Left renal cortex interstitium (tissue), 4 donors: ENCODE results near the gene PIEZO1. TPM values are rescaled to one million over a fixed set of nuclear protein-coding genes. Genes with fewer than 3 reads are reported as not detected.

Experiments used
- DNase-seq, 4 donors: peaks; one replicate each; pipeline ENCODE4 v3.0.0-alpha.2; 2013; ENCODE audit warnings: low read depth in 4 of 4, low spot score in 2 of 4, missing footprints in 1 of 4
- polyA plus RNA-seq, 4 donors: library from polyadenylated mRNA; unstranded; fragments of 120-200 nt; gene quantifications; one replicate each; pipeline ENCODE4 v1.2.1, GENCODE V29; 2013; ENCODE audit not compliant: insufficient read length in 4 of 4

The PIEZO1 gene
- polyA plus RNA-seq, 4 donors: 23.9 to 55.2 (median 44.8) TPM

DNA sequence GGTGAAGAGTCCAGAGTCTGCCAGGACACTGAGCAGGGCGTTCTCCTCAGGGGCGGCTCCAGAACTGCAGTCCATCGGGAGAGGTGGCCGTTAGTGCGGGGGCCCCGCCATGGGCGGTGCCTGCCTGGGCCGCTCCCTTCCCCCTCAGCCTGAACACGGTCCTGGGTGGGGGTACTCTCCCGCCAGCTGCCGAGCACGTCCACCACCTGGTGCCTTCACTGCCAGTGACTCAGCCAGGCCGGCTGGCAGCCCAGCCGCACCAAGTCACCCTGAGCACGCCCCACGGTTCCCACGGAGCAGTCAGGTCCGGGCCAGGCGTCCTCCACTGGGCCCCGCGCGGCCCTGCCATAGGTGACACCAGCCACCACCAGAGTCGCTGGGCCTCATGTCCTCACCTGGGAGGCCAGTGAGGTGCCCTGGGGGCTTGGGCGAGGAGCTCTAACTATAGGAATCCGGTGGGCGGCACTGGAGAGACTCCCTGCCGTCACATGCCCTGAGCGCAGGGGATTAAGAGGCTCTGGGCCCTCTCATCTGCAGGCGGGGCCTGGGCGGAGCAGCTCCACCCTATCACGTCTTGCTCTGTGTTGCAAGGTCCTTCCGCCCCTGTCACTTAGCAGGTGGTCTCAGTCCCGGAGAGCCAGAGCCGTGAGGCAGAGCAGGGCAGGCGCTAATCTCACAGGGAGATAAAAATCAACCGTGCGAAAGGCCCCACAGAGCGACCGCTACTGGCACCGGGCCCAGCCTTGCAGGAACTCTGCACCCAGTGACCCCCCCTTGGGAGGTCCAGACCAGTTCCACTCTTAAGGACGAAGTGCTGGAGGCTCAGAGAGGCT lies 14.3 kb downstream of the PIEZO1 start:
- peak in 2 of 4 donors; percentile 47 to 77 for DNase-seq

DNA sequence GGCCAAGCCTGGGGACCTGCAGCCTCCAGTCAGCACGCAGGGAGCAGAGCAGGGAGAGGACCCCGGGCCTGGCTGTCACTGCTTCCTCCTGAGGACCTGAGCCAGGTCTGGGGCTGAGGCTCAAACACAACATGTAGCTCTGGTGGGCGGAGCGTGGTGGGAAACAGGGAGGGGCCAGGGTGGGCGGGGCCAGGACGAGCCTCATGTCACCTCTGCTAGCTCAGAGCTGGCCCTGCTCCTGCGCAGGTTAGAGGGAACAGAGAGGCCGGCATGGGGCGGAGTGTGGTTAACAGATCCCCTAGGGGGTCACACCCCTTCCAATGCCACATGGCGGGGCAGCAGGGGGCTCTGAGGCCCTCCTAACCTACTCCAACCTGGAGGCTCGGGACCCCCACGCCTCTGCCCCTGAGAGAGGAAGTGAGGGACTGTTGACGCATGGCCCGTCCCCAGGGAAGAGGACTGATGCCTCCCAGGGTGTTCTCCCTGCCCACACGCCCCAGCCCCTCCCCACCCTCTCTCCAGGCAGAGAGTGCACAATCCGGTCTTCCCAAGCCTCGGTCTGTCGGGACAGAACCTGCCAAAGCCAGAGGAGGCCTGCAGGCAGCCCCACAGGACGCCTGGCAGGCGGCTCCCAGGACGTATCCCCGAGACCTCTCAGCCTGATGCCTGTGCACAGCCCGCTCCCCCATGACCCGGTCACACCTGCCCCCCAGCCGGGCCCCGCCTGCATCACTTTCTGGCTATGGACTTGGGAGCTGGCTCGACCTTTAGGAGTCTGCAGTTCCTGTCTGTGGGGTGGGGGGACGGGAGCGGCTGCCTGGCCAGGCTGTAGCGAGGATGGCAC lies 15.2 kb downstream of the PIEZO1 start:
- DNase-seq: no peak

GRCh38 chr16:88768071-88768783 lies 16.8 kb downstream of the PIEZO1 start:
- no peak for DNase-seq

DNA sequence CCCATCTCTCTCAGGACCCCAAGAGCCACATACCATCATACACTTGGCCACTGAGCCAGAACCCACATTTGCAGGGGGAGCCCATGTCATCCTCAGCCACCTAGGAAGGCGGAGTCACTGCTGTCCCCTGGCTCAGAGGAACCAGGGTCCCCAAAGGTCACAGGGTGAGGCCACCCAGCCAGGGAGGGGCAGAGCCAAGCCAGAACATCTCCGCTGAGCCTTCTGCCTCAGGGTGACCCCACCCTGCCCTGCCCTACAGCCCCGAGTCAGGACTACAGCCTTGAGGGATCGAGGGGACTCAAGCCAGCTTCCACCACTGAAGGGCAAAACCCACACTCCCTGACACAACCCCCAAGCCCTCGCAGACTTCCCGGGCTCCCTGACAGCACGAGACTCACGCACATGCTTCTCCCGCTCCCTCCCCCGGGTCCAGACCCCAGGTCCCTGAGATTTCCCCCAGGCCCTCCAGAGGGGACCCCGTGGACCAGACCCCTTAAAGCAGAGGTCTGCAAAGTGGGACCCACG lies 17.4 kb downstream of the PIEZO1 start:
- no peak for DNase-seq

DNA sequence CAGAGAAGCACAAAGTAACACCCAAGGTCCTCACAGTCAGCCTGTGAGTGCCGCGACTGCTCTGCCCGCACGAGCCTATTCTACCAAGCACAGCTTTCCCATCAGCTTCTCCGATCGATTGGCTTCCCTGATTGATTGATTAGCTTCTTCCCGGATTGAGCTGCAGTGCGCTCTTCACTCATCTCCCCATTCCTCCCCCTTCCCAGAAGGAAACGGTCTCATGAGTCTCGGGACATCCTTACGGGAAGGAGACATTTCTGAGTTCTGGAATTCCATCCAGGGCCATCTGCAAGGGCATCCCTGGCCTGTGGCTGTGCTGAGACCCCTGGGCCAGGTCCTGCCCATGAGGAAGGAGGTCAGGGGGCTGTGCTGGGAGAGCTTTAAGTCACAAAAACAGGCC lies 18.0 kb downstream of the PIEZO1 start:
- DNase-seq: no peak

DNA sequence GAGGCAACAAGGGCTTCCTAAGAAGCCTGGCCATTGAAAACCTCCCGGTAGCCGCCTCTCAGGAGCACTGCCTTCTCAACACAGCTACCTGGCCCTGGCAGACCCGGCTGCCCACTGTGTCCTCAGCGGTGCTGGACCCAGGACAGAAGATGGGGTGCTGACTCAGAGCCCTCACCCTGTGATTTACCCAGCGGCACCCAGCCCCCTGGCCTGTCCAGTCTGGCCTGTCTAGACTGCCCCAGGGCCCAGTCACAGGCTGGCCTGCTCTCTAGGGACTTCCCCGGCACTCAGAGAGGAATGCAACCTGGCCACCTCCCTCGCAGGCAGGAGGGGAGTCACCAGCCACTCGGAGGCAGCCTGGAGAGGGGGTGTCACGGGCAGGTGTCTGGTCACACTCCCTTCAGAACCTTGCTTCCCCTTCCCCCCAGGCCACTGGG lies 20.1 kb downstream of the PIEZO1 start:
- DNase-seq: no peak

- no peak for DNase-seq
Observed at GRCh38 chr16:88764080-88764479, 20.9 kb downstream of the PIEZO1 start.

- DNase-seq: no peak
Observed at GRCh38 chr16:88763502-88764053, 21.4 kb downstream of the PIEZO1 start.

- DNase-seq: no peak
Observed at GRCh38 chr16:88762941-88763340, 22.1 kb downstream of the PIEZO1 start.

DNA sequence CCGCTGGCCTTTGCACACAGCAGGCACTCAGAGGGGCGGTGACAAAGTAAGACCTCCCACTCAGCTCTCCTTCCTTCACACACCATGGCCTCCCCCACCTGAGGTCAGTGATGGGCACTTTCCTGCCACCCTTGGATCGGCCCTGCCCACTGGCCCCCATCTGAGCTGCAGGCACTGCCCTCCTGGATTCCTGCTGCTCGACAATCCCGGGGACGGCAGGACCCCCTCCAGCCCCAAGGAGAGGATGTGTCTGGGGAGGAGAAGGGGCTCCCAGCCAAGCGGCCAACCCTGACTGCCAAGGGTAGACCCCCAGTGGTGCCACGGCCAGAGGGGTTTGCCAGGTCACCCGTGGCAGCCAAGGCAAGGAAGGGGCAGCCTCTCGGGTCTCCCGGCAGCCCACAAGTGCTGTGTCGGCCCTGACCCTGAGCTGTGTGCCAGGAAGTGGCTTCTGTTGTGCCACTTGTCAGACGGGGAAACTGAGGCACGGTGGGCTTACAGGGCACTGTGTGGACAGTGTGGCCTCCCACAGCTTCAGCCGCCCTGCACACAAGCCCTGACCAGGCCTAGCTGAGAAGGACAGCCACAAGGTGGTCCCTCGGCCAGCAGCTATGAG lies 22.7 kb downstream of the PIEZO1 start:
- DNase-seq: no peak

- no peak for DNase-seq
Observed at GRCh38 chr16:88761830-88762229, 23.2 kb downstream of the PIEZO1 start.

GRCh38 chr16:88761143-88761534 lies 23.9 kb downstream of the PIEZO1 start:
- DNase-seq: no peak

DNA sequence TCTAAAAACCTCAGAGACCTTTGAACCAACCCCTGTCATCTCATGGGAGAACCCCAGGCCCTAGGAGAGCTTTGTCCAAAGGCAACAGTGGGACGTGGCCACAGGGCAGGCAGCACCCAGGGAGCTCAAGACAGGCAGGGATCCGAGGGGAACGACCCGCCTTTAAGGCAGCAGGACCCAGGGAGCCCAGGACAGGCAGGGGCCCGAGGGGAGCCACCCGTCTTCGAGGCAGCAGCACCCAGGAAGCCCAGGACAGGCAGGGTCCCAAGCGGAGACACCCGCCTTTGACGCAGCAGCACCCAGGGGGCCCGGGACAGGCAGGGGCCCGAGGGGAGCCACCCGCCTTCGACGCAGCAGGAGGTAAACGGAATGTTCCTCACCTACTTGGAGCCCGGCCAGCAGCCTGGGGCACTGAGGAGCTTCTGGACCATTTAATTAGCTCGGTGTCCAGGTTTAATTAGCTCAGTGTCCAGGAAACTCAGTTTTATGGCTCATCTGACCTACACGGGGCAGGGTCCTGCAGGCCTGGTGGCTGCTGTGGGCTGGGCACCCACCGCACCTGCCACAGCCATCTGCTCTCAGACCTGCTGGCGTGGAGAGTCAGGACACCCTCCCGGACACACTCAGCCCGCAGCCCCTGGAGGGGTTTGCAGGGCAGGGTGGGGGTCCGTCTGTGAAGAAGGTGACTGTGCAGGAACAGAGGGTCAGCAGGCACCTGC lies 24.4 kb downstream of the PIEZO1 start:
- DNase-seq: no peak

GRCh38 chr16:88759976-88760350 lies 25.1 kb downstream of the PIEZO1 start:
- no peak for DNase-seq

DNA sequence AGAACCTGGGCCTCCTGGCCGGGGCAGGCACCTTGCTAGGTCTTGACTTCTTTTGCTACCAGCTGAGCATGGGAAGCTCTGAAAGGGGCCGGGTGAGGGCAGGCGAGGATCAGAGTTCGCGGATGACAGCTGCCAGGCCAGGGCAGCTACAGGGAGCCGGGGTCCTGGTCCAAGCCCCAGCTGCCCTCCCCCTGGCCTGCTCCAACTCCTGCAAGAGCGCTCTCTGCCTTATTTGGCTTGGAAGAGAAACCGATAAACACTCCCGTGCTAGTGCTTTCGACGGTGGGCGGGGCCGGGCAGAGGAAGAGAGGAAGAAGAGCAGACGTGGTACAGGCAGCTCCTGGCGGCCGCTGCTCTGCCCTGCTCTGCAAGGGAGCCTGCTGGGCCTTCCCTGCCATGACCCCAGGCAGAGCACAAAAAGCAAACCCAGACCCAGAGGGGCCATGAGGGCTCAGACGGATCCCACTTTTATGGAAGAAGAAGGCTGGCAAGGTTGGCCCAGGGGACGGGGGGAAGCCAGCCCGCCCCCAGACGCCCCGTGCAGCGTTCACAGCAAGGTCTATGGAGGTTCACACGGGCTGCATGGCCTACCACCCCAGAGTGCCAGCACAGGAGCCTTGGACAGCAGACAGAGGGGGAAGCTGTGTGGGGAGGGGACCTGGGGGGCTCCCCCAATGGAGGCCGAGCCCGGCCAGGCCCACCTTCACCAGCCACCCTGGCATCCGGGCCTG lies 25.6 kb downstream of the PIEZO1 start:
- DNase-seq: no peak

DNA sequence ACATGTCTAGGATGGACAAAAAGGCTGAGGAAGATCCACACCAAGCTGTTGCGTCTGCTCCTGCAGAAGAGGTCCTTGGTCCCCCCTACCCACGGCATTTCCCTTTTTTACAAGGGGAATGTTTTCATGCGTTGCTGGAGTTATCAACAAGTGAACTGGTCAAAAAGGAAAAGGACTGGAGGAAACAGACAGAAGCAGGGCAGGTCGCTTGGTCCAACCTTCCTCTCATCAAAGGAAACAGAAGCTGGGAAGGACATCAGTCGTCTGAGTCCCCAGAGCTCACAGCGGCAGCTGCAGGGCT lies 26.1 kb downstream of the PIEZO1 start:
- DNase-seq: no peak

- DNase-seq: no peak
Observed at GRCh38 chr16:88758227-88758943, 26.6 kb downstream of the PIEZO1 start.

DNA sequence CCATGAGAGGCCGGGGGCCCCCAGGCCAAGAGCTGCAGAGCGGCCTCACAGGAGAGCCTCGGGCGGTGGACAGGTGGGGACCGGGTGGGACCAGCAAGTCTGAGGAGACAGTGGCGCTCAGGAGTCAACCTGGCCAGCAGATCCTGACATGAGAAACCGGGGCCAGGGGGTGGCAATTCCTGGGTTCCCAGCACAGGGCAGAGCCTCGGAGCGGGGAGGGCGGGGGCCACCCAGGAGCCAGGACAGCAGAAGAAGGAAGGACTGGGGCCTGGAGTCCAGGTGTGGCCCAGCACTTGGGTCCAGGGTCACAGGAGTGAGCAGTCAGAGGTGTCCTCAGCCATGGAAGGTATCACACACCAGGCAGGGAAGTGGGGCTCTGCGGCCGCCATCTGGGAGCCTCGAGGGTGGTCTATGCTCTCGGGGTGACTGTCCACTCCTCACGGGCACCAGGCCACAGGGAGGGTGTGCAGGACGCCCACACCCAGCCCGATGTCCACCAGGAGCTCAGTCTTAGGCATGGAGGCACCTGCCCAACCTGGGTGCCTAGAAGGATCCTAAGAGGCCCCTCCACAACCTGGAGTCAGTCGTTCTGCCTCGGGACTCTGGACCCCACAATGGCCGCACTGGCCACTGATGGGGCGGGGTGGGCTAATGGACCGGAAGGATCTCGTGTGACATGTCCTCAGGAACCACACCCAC lies 29.1 kb downstream of the PIEZO1 start:
- DNase-seq: no peak
